A673 (cell line): ENCODE data around the gene PHLPP2. TPM values are rescaled to one million over a fixed set of nuclear protein-coding genes. Genes with fewer than 3 reads are reported as not detected.

Source experiments
- BruUV-seq: library from RNA; stranded (reverse); fragments of 400-500 nt; replicated peaks from 2 replicates; lab custom pipeline; 2021; lab: Mats Ljungman, UMichigan
- CTCF ChIA-PET: fragments of 300-600 bp; sonication (Branson Sonifier 250); formaldehyde crosslinking; loops from one replicate; lab custom pipeline; 2022; ENCODE audit warnings: antibody characterized with exemption; lab: Charles Lee
- POLR2A ChIA-PET: fragments of 300-600 bp; sonication (Branson Sonifier 250); formaldehyde crosslinking; loops from one replicate; lab custom pipeline; 2022; ENCODE audit warnings: antibody characterized with exemption; ENCODE audit not compliant: low non-redundant PET; lab: Charles Lee
- DNase-seq: peaks from one replicate; pipeline ENCODE4 v3.0.0-alpha.2; 2015; ENCODE audit warnings: low spot score
- H3K27ac ChIP-seq: fragments of 200-600 bp; sonication (generic); 2 replicates; pipeline ENCODE4 v1.5.1; 2016; ENCODE audit warnings: mixed run types, low read depth, mild to moderate bottlenecking, mixed read lengths, antibody characterized with exemption, low read length; ENCODE audit not compliant: poor library complexity, severe bottlenecking
- H3K27me3 ChIP-seq: fragments of 200-600 bp; sonication (generic); replicated peaks from 2 replicates; pipeline ENCODE4 v1.6.1; 2017; ENCODE audit warnings: mixed run types, low read depth, mild to moderate bottlenecking, mixed read lengths, antibody characterized with exemption, low read length; ENCODE audit not compliant: insufficient read depth, poor library complexity
- H3K36me3 ChIP-seq: fragments of 200-600 bp; sonication (generic); 2 replicates; pipeline ENCODE4 v1.6.1; 2016; ENCODE audit warnings: mixed run types, mild to moderate bottlenecking, mixed read lengths, antibody characterized with exemption, low read length; ENCODE audit not compliant: insufficient read depth, poor library complexity, severe bottlenecking
- H3K4me1 ChIP-seq: fragments of 200-600 bp; sonication (generic); 2 replicates; pipeline ENCODE4 v1.6.1; 2017; ENCODE audit warnings: mixed run types, mild to moderate bottlenecking, mixed read lengths, antibody characterized with exemption, low read length; ENCODE audit not compliant: insufficient read depth, poor library complexity, severe bottlenecking
- H3K4me3 ChIP-seq: fragments of 200-600 bp; sonication (generic); 2 replicates; pipeline ENCODE4 v1.5.1; 2016; ENCODE audit warnings: low read depth, mixed run types, mild to moderate bottlenecking, mixed read lengths, low read length; ENCODE audit not compliant: poor library complexity, severe bottlenecking
- H3K9me3 ChIP-seq: fragments of 200-600 bp; sonication (generic); 2 replicates; pipeline ENCODE4 v1.6.1; 2016; ENCODE audit warnings: mixed run types, low read depth, mild to moderate bottlenecking, mixed read lengths, antibody characterized with exemption, low read length; ENCODE audit not compliant: poor library complexity, severe bottlenecking
- EZH2 ChIP-seq: fragments of 200-600 bp; sonication (generic); IDR thresholded peaks from 2 replicates; pipeline ENCODE4 v1.6.1; 2017; ENCODE audit warnings: borderline replicate concordance, low read depth, mild to moderate bottlenecking, mixed read lengths, antibody characterized with exemption, low read length; ENCODE audit not compliant: poor library complexity, severe bottlenecking
- intact Hi-C: fragments of 100-400 bp; cut with micrococcal nuclease; formaldehyde crosslinking; loops from one replicate; pipeline ENCODE4 v1.10.0; 2022; ENCODE audit not compliant: unreplicated experiment
- total RNA-seq: library from RNA; stranded (reverse); gene quantifications from 2 replicates; pipeline ENCODE4 v1.2.3, GENCODE V29; 2021
- TF ChIP-seq, protein P1 (sequence below): fragments of 300-800, 200-600 bp; sonication (generic); conservative IDR thresholded peaks from 2 replicates; pipeline ENCODE4 v1.5.1; 2017; ENCODE audit warnings: low read depth, mild to moderate bottlenecking, antibody characterized with exemption, low read length, moderate library complexity, mixed read lengths

The PHLPP2 gene
- total RNA-seq, 1 experiment from 2014 or later: 18.3 TPM

GRCh38 chr16:71737501-71737900 is 13.0 kb upstream of the PHLPP2 start:
- Histone ChIP-seq H3K4me3 (no peak overlapping the region), H3K36me3 (peaks cover 76% of the 10 kb centered on the region), H3K27me3 (no peaks in the 10 kb centered on the region), H3K27ac (no peak overlapping the region), H3K9me3 (no peaks in the 10 kb centered on the region), H3K4me1 (no peaks in the 10 kb centered on the region)
- BruUV-seq: no TSS peak
- ChIA-PET POLR2A (no interaction called here), CTCF (interaction anchor here (0.5 kb wide), 1 partner anchor 31 kb away, joined by 7 read pairs; no protein-coding TSS in a partner anchor)
- TF ChIP-seq EZH2: no peak
- TF ChIP-seq, protein P1, sequence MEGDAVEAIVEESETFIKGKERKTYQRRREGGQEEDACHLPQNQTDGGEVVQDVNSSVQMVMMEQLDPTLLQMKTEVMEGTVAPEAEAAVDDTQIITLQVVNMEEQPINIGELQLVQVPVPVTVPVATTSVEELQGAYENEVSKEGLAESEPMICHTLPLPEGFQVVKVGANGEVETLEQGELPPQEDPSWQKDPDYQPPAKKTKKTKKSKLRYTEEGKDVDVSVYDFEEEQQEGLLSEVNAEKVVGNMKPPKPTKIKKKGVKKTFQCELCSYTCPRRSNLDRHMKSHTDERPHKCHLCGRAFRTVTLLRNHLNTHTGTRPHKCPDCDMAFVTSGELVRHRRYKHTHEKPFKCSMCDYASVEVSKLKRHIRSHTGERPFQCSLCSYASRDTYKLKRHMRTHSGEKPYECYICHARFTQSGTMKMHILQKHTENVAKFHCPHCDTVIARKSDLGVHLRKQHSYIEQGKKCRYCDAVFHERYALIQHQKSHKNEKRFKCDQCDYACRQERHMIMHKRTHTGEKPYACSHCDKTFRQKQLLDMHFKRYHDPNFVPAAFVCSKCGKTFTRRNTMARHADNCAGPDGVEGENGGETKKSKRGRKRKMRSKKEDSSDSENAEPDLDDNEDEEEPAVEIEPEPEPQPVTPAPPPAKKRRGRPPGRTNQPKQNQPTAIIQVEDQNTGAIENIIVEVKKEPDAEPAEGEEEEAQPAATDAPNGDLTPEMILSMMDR: no peak
- no peak for DNase-seq
- intact Hi-C loops: no loop called here

- no peaks in the 10 kb centered on the region for H3K27me3 ChIP-seq
- peaks cover 68% of the 10 kb centered on the region for H3K36me3 ChIP-seq
- no TSS peak for BruUV-seq
- H3K4me3 ChIP-seq: no peak overlapping the region
- DNase-seq: no peak
- POLR2A ChIA-PET: interaction anchor here (0.6 kb wide), 1 partner anchor 18 kb away, joined by 3 read pairs; no protein-coding TSS in a partner anchor
- H3K27ac ChIP-seq: no peak overlapping the region
- H3K4me1 ChIP-seq: peaks cover 9% of the 10 kb centered on the region
- no peaks in the 10 kb centered on the region for H3K9me3 ChIP-seq
- intact Hi-C loops: no loop called here
- CTCF ChIA-PET: no interaction called here
- TF ChIP-seq EZH2: no peak
- TF ChIP-seq, protein P1: no peak
Observed at GRCh38 chr16:71734511-71734910, 10.0 kb upstream of the PHLPP2 start.

- BruUV-seq: no TSS peak
- ChIA-PET CTCF (no interaction called here), POLR2A (no interaction called here)
- peaks cover 9% of the 10 kb centered on the region for H3K4me1 ChIP-seq
- no peak overlapping the region for H3K27ac ChIP-seq
- TF ChIP-seq, protein P1: no peak
- no peak for TF ChIP-seq EZH2
- no peaks in the 10 kb centered on the region for H3K9me3 ChIP-seq
- no peaks in the 10 kb centered on the region for H3K27me3 ChIP-seq
- DNase-seq: no peak
- H3K36me3 ChIP-seq: peaks cover 52% of the 10 kb centered on the region
- no peak overlapping the region for H3K4me3 ChIP-seq
- intact Hi-C loops: no loop called here
Observed at GRCh38 chr16:71732587-71732986, 8.1 kb upstream of the PHLPP2 start.
